GM21367 (cell line): ENCODE measurements around the gene MORN1.

Source experiments
- ATAC-seq: cut with Tn5 transposase; IDR thresholded peaks from one replicate; pipeline ENCODE4 v1.9.1; 2021; ENCODE audit not compliant: unreplicated experiment

The MORN1 gene

GRCh38 chr1:2323451-2323974, 67.8 kb downstream of the MORN1 start:
- ATAC-seq: no peak

GRCh38 chr1:2322581-2323211, 68.7 kb downstream of the MORN1 start:
- no peak for ATAC-seq

- ATAC-seq: no peak
Observed at GRCh38 chr1:2322065-2322571, 69.2 kb downstream of the MORN1 start.

- ATAC-seq: no peak
Observed at GRCh38 chr1:2320760-2321667, 70.3 kb downstream of the MORN1 start.

DNA sequence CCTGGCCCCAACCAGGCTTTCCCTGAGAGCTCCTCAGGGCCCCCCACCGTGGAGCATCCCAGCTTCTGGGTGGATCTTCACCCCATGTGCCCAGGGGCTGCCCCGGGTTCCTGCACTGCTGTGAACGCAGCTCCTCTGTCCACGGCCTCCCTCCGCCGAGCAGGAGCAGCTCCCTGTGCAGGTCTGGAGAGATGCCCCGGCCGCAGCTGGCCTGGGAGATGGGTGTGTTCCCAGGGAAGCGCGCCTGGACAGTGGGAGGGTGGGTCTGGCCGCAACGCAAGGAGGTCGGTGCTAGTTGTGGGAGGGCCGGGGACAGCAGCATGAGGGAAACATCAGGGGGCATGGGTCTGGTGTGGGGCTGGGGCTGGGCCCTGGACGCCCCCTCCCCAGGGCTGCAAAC, 71.3 kb downstream of the MORN1 start:
- no peak for ATAC-seq

- ATAC-seq: no peak
Observed at GRCh38 chr1:2319291-2319690, 72.1 kb downstream of the MORN1 start.

GRCh38 chr1:2318314-2319278, 72.8 kb downstream of the MORN1 start:
- no peak for ATAC-seq

DNA sequence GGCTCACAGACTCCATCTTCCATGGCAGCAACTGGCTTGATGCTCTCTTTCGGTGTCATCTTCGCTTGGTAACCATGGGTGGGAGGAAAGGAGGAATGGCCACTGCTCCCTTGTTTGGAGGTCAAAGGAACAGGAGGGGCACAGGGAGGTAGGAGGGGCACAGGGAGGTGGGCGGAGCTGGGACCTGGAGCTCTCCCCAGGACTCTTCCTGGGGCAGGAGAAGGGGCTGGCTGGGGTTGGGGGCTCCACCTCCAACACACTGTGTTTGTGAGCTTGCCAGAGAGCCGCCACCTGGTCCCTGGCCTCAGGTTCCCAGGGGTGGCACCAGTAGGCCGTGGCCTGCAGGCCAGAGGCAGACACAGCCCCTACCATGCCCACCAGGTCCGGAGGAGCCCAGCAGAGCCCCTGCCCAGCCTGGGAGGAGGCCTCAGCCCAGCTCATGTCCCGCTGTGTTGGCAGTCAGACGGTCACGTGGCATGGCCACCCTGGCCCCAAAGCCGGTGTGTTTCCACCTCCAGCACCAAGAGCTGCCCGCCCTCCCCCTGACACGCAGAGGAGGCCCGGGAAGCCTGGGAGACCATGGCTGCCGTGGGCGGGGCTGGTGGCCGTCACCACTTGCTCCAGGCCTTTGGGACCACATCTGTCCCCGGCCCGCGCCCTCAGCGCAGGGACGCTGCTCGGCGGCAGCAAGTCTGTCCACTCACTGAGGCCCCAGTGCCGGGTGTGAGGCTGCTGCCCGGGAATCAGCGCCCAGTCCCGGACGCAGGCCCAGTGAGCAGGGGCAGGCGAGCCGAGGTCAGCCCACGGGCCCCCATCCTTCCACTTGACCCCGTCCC, 73.9 kb downstream of the MORN1 start:
- ATAC-seq: no peak

DNA sequence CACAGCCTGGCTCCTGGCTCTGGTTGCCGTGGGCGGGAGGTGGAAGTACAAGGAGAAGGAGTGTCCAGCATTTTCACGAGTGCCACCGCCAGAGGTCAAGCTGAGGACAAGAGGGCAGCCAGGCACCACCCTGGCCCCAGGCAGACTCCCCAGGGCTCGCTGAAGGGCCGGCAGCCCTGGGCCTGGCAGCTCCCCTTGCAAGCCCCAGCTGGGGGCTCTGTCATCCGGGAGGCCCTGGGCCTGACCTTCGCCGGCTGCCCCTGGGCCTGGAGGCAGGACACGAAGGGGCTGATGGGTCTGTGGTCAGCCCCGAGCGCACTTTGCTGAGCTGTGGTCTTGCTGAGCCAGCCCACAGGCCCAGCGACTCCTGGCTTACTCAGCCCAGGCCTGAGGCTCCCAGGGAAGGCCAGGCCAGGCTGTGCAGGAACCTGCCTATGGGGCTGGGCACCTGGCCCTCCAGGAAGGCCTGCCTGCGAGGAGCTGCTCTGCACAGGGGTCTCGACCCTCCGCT, 74.8 kb downstream of the MORN1 start:
- ATAC-seq: no peak

- no peak for ATAC-seq
Observed at GRCh38 chr1:2315674-2316450, 75.5 kb downstream of the MORN1 start.

DNA sequence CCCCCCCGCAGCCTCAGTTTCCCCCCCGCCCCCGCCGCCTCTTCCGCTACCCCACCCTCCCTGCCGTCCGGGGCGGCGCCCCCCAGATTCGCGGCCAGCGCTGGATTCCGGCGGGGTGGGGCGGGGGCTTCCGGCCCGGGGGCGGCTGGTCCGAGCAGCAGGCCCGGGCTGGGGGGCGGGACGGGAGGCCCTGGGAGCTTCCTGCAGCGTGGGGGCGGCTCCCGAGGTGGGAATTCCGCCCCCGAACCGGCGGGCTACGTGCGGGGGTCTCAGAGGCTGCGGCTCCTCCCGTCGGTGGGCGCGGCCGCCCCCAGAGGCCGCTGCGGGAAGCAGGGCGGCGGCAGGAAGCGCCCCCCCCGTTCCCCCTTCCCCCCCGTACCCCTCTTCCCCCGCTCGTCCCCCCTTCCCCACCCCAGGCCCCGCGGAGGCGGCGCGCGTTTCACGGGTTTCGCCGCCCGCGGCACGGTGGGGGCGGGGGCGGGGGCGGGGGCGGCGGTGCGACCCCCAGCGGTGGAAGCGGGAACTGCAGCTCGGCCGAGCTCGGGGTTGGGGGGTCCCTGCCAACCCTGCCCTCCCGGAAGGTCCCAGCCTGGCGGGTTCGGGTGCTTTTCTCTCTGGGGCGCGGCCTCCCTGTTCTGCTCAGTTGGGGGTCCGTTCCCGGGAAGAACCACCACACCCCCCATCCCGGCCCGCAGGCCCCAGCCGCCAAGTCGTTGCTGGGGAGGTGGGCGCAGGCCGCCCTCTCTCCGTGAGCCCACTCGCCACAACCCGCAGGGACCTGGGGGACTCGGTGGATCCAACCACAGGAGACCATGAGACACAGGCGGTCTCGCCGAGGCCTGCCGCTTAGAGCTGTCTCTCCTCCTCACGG, 76.3 kb downstream of the MORN1 start:
- no peak for ATAC-seq

- no peak for ATAC-seq
Observed at GRCh38 chr1:2314273-2314802, 77.0 kb downstream of the MORN1 start.

DNA sequence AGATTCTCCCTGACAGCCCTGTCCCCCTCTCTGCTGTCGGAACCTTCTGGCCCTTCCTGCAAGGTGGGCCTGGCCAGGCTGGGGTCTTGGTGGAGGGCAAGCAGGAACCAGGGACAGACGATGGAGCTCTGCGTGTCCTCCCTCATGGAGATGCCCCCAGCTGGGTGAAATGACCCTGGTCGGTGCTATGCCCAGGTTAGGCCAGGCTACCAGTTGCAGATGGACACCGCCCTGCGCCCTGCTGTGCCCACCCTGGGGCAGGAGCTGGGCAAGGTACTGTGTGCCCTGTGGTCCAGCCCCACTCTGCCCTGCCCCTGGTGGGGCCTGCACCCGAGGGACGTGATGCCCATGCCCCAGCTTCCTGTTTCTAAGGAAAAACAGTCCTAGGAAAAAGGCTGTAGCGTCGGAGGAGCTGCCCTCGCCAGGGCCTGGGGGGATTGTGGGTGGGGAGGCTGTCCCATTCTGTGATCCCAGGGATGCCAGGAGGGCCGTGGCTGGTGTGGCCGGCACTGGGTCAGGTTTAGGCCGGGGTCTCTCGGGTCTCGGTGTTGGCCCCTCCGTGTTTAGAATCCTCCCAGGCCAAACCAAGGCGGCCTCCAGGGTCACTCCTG, 77.6 kb downstream of the MORN1 start:
- ATAC-seq: no peak

DNA sequence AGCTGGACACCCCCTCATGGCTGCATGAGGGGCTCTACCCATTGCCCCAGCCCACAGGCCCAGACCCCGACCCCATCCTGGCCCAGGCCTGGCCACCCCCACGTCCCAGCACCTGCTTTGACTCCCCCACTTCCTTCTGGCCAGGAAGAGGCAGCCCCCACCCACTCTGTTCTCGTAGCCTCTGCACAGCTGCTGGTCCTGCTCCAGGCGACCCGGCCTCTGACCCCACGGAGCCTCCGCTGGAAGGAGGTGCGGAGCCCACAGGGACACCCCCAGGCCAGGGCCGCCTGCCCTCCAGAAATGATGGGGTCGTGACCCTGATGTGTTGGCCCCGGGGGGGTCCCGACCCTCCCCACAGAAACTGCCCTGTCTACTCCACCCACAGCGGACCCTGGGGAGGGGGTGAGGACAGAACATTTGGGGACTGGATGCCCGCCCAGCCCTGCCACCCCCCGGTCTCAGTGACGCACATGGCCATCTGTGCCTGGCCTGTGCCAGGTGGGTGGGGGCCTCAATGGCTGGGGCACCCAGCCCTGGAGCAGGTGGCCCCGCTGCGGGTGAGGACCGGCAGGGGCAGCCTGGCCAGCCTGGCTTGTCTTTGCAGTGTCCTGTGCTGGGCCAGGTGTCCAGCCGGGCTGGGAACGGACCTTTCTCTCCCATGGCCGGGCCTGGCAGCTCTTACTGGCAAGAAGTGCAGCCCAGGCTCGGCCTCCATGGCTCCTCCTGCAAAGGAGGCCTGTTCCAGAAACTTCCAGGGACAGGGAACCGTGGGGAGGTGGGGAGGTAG, 78.6 kb downstream of the MORN1 start:
- no peak for ATAC-seq

DNA sequence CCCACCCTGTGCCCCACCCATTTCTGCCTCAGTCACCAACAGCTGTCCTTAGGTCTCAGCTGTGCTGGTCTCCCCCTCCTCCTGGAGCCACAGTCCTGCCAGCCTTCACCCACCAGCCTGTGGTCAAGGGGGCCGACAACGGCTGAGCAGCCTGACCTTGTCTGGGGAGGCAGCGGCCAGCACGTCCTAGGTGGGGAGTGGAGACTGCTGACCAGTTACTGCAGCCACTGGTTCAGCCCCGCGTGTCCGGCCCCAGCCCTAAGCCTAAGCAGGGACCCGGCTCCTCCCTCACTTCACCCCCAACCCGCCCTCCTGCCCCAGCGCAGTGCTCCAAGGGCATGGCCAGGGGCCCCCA, 79.2 kb downstream of the MORN1 start:
- no peak for ATAC-seq

- ATAC-seq: no peak
Observed at GRCh38 chr1:2311184-2312032, 79.9 kb downstream of the MORN1 start.
